ENCODE results near the gene ZNF2.

ZNF2 gene

DNA sequence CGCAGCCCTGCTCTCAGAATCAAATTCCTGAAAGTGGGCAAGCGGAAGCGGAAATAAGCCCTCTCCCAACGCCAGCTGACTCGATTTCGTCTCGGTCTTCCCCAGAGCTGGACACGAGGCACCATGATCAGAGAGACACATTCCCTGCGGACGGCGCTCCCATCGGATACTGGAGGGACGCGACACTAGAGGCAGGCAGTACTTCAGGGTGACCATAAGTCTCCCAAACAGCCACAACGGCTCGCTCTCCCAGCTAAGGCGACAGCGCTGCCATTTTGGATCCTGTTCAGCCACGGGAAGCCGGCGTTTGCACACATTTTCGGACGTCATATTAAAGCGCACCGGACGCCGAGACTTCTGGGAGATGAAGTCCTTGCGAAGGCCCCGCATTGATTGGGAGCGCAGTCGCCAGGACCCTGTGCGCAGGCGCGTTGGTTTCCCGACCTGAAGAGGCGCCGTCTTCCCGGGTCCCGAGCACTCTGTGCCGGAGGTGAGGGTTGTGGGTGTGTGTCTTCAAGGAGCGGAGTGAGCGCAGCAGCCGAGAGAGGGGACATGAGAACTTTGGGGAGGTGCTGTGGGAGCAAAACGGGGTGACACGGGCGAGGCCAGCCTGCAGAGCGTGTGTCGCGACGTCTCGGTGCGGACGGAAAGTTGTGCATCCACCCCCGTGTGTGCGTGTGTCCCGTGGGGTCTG is at the start of gene ZNF2:
Gene ZNF2 (plus strand): TSS at position 439 of the 694 bp plus-strand sequence. CDS start 10,418 bp downstream, outside the sequence.
- TF ChIP-seq, protein P1, sequence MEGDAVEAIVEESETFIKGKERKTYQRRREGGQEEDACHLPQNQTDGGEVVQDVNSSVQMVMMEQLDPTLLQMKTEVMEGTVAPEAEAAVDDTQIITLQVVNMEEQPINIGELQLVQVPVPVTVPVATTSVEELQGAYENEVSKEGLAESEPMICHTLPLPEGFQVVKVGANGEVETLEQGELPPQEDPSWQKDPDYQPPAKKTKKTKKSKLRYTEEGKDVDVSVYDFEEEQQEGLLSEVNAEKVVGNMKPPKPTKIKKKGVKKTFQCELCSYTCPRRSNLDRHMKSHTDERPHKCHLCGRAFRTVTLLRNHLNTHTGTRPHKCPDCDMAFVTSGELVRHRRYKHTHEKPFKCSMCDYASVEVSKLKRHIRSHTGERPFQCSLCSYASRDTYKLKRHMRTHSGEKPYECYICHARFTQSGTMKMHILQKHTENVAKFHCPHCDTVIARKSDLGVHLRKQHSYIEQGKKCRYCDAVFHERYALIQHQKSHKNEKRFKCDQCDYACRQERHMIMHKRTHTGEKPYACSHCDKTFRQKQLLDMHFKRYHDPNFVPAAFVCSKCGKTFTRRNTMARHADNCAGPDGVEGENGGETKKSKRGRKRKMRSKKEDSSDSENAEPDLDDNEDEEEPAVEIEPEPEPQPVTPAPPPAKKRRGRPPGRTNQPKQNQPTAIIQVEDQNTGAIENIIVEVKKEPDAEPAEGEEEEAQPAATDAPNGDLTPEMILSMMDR (conservative IDR thresholded peaks at IDR 0.05; ENCODE audit: low read length): no peak; the same call in 1 of the 2 replicates
- H3K4me3 ChIP-seq (ENCODE audit: low read length): peak within 1 kb of the TSS; percentile 100
- peak; percentile 97 for DNase-seq (ENCODE audit: low read depth)

DNA sequence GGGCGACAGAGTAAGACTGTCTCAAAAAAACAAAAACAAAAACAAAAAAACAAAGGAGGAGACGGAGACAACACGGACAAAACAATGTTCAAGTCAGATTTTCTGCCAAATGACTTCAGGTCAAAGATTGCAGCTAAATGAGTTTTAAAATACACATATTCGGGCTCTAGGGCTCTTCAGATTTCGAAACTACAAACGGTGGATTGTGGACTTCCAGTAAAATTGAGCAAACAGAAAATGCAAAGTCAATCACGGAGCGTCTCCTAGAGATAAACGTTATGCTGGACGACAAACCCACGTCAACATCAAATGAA is 44.6 kb upstream of the ZNF2 start:
- TF ChIP-seq, protein P1 (conservative IDR thresholded peaks at IDR 0.05; ENCODE audit: low read length): no peak
- DNase-seq (ENCODE audit: low read depth): no peak
- H3K4me3 ChIP-seq (ENCODE audit: low read length): peak overlapping the region; percentile 97

DNA sequence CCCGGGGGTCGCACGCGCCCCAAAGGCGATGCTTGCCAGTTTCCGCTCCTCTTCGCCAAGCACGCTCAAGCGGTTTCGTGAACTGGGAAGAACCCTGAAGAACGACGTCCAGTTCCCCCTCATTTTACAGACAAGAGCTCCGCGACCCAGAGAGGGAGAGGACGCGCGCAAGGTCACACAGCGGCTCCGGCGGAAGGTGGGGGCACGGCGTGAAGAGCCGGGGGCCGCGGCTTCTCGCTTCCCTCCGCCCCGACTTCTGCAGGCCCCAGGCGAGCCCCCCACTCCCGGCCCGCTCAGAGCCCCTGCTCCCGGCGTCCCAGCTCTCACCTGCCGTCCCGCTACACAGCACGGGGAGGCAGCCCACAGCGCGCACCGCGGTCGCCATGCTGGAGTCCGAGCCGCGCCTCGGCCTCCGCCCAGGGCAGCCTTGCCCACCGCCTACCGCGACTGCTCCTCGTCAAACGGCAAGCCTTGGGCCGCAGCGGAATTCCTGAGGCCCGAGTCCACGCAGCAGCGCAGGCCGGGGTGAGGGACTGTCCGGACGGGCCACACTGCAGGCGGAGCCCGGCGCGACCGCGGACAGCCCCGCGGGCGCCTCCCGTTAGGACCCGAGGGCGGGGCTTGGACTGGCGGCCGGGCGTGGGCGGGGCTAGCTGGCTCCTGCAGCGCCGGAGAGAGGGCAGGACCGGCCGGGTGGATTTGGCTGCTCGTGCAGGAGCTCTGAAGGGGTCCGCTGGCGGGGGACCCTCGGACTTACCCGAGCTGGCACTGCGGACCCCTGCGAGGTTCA is 44.0 kb upstream of the ZNF2 start, which contains the start of gene MRPS5:
Gene MRPS5 (minus strand): TSS at position 402 of the 790 bp plus-strand sequence. CDS start 17 bp downstream, at position 385.
- TF ChIP-seq, protein P1 (conservative IDR thresholded peaks at IDR 0.05; ENCODE audit: low read length): peak; percentile 9; the same call in 1 of the 2 replicates
- peak; percentile 55 for DNase-seq (ENCODE audit: low read depth)
- H3K4me3 ChIP-seq (ENCODE audit: low read length): peak within 1 kb of the TSS; percentile 97

DNA sequence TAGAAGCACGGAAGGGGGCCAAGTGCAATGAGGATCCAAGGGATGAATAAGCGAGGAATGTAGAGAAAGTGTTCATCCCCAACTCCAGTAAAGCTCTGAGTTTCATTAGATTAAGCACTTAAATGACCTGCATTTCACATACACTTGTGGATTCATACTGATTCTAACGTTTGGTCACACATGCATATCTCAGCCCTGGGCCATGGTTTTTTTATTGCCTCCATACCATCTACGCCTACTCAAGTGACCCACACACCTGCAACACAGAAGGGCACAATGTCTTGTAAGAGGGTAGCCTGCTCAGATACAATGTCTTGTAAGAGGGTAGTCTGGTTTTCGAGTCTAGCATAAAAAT is 43.4 kb upstream of the ZNF2 start:
- TF ChIP-seq, protein P1 (conservative IDR thresholded peaks at IDR 0.05; ENCODE audit: low read length): no peak
- peak overlapping the region; percentile 97 for H3K4me3 ChIP-seq (ENCODE audit: low read length)
- no peak for DNase-seq (ENCODE audit: low read depth)

DNA sequence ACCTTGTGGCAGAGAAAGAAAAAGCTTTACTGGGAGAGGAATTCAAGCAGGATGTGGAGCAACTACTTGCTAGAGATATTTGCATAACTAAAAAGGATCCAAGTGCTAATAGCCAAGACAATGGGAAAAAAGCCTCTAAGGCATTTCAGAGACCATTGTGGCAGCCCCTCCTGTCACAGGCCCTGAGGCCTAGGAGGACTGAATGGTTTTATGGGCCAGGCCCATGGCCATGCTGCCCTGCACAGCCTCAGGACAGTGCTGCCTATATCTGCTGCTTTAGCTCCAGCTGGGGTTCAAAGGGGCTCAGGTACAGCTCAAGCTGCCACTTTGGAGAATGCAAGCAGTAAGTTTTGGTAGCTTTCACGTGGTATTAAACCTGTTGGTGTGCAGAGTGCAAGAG is 26.9 kb upstream of the ZNF2 start:
- no peak for DNase-seq (ENCODE audit: low read depth)
- no peak overlapping the region for H3K4me3 ChIP-seq (ENCODE audit: low read length)
- TF ChIP-seq, protein P1 (conservative IDR thresholded peaks at IDR 0.05; ENCODE audit: low read length): no peak

DNA sequence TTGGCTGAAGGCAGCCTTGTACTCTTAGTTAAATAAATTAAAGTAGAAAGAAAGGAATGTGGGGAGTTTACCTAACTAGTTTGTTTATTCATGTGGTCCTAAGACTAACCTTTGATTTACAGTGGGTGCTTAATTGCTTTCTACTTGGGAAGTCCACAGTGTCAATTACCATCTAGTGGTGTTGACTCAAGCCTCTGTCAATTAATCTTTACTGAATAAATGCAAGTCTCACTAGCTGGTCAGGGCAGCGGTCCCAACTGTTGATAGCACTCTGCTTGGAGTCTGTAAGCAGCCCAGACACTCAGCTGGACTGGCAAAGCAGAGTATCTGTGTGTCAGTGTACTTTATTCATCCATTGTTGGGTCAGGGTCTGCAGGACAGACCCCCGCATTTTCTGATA is 21.8 kb upstream of the ZNF2 start:
- no peak overlapping the region for H3K4me3 ChIP-seq (ENCODE audit: low read length)
- TF ChIP-seq, protein P1 (conservative IDR thresholded peaks at IDR 0.05; ENCODE audit: low read length): no peak
- DNase-seq (ENCODE audit: low read depth): no peak

Data from AG10803 (cell line).